Keratinocyte (primary cell): Measurements from ENCODE around the gene YTHDC1. TPM values are rescaled to one million over a fixed set of nuclear protein-coding genes. Genes with fewer than 3 reads are reported as not detected.

Source experiments
- DNase-seq: peaks from one replicate; pipeline ENCODE4 v3.0.0-alpha.2; 2011; ENCODE audit warnings: low read depth, missing footprints, low spot score
- FAIRE-seq: peaks from 2 replicates; lab custom pipeline; 2011; peaks lifted over from hg19 to GRCh38; lab: Jason Lieb, UNC
- H2AFZ ChIP-seq: 2 replicates; pipeline ENCODE4 v1.6.0; 2012; ENCODE audit warnings: low read length, control low read depth, inconsistent platforms; ENCODE audit not compliant: control insufficient read depth
- H3K27ac ChIP-seq: 2 replicates; pipeline ENCODE4 v1.5.1; 2011; ENCODE audit warnings: low read length; ENCODE audit not compliant: control insufficient read depth, insufficient read depth
- H3K27me3 ChIP-seq: 3 replicates; pipeline ENCODE4 v1.6.0; 2011; ENCODE audit warnings: low read length; ENCODE audit not compliant: control insufficient read depth, insufficient read depth; ENCODE audit errors: extremely low read depth
- H3K36me3 ChIP-seq, 2 experiments: 2 replicates in 1 of 2; 3 replicates in 1 of 2; pipeline ENCODE4 v1.5.1; 2011; ENCODE audit warnings: low read length in 2 of 2, mild to moderate bottlenecking in 1 of 2; ENCODE audit not compliant: control insufficient read depth in 2 of 2, insufficient read depth in 2 of 2; ENCODE audit errors: extremely low read depth in 1 of 2
- H3K4me1 ChIP-seq: 3 replicates; pipeline ENCODE4 v1.5.1; 2011; ENCODE audit warnings: low read length; ENCODE audit not compliant: control insufficient read depth, insufficient read depth; ENCODE audit errors: extremely low read depth
- H3K4me2 ChIP-seq: 3 replicates; pipeline ENCODE4 v1.6.0; 2011; ENCODE audit warnings: low read depth, low read length; ENCODE audit not compliant: control insufficient read depth, insufficient read depth; ENCODE audit errors: extremely low read depth
- H3K4me3 ChIP-seq, 3 experiments: fragments of 200-600 bp in 1 of 3; sonication (generic) in 1 of 3; 2 replicates in 2 of 3; 3 replicates in 1 of 3; pipeline ENCODE4 v1.5.1; 2011 to 2016; ENCODE audit warnings: low read length in 3 of 3, mild to moderate bottlenecking in 3 of 3, control low read depth in 2 of 3, inconsistent platforms in 1 of 3, low read depth in 1 of 3, mixed read lengths in 1 of 3, mixed run types in 1 of 3, moderate library complexity in 1 of 3; ENCODE audit not compliant: control insufficient read depth in 2 of 3, insufficient read depth in 2 of 3; ENCODE audit errors: extremely low read depth in 1 of 3
- H3K79me2 ChIP-seq: 2 replicates; pipeline ENCODE4 v1.6.0; 2012; ENCODE audit warnings: low read length; ENCODE audit not compliant: control insufficient read depth, insufficient read depth
- H3K9ac ChIP-seq: 3 replicates; pipeline ENCODE4 v1.6.0; 2011; ENCODE audit warnings: low read length; ENCODE audit not compliant: control insufficient read depth, insufficient read depth; ENCODE audit errors: extremely low read depth
- H3K9me1 ChIP-seq: 3 replicates; pipeline ENCODE4 v1.6.0; 2011; ENCODE audit warnings: low read length; ENCODE audit not compliant: control insufficient read depth, insufficient read depth; ENCODE audit errors: extremely low read depth
- H3K9me3 ChIP-seq: 2 replicates; pipeline ENCODE4 v1.5.1; 2012; ENCODE audit warnings: low read depth, low read length; ENCODE audit not compliant: control insufficient read depth
- H4K20me1 ChIP-seq: 3 replicates; pipeline ENCODE4 v1.6.0; 2011; ENCODE audit warnings: low read length; ENCODE audit not compliant: control insufficient read depth, insufficient read depth; ENCODE audit errors: extremely low read depth
- EZH2 ChIP-seq: IDR thresholded peaks from one replicate; pipeline ENCODE4 v1.6.1; 2012; ENCODE audit warnings: inconsistent platforms, mild to moderate bottlenecking, low read length, moderate library complexity
- dilution Hi-C: fragments of 300-500 bp; cut with MboI; formaldehyde crosslinking; loops from one replicate; pipeline ENCODE4 v1.7.0; 2020; ENCODE audit warnings: low sequenced_read_pairs; ENCODE audit not compliant: extremely low pct_ligation_motif_present
- polyA minus RNA-seq, 3 experiments: library from RNA; depleted of rRNA, polyadenylated mRNA; stranded (reverse); fragments of >200 nt; gene quantifications; 1 replicate in 1 of 3; 2 replicates in 1 of 3; 3 replicates in 1 of 3; pipeline ENCODE4 v1.2.3, GENCODE V29; 2011
- polyA plus RNA-seq, 5 experiments: library from polyadenylated mRNA; depleted of rRNA in 3 of 5; stranded (reverse) in 3 of 5; stranded (forward) in 1 of 5; unstranded in 1 of 5; fragments of >200 nt; gene quantifications; 1 replicate in 1 of 5; 2 replicates in 3 of 5; 3 replicates in 1 of 5; pipeline versions ENCODE4 v1.2.1 to v1.2.3, GENCODE V29; 2011 to 2012; ENCODE audit warnings: missing spikeins in 2 of 5, low read depth in 1 of 5, low replicate concordance in 1 of 5
- TF ChIP-seq, protein P1 (sequence below), 3 experiments: IDR thresholded peaks in 1 of 3; conservative IDR thresholded peaks in 1 of 3; optimal IDR thresholded peaks in 1 of 3; 2 replicates in 2 of 3; 3 replicates in 1 of 3; pipeline versions ENCODE3 to v1.5.1; 2011; ENCODE audit warnings: low read length in 3 of 3, mild to moderate bottlenecking in 3 of 3, moderate library complexity in 2 of 3, control low read depth in 1 of 3, inconsistent platforms in 1 of 3; ENCODE audit not compliant: insufficient read depth in 2 of 3; ENCODE audit errors: extremely low read depth in 1 of 3

The YTHDC1 gene
- polyA plus RNA-seq = 39.1 to 74.2 TPM (median 43.8 TPM) in 3 replicates
- polyA plus RNA-seq (2011; ENCODE audit: low read depth) = 180 TPM
- 30.8 and 45.4 TPM in 2 replicates for polyA plus RNA-seq (2011; cell fraction: cytosol; rRNA removed)
- 103 and 139 TPM in 2 replicates for polyA plus RNA-seq (2011; cell fraction: nucleus; rRNA removed)
- 49.7 and 83.7 TPM in 2 replicates for polyA plus RNA-seq (2012; ENCODE audit: low replicate concordance)
- polyA minus RNA-seq = 23.9 to 59.1 TPM (median 29.9 TPM) in 3 replicates
- 16.5 TPM for polyA minus RNA-seq (2011; cell fraction: cytosol; rRNA and poly(A)+ RNA removed)
- 50.0 and 81.9 TPM in 2 replicates for polyA minus RNA-seq (2011; cell fraction: nucleus; rRNA and poly(A)+ RNA removed)

DNA sequence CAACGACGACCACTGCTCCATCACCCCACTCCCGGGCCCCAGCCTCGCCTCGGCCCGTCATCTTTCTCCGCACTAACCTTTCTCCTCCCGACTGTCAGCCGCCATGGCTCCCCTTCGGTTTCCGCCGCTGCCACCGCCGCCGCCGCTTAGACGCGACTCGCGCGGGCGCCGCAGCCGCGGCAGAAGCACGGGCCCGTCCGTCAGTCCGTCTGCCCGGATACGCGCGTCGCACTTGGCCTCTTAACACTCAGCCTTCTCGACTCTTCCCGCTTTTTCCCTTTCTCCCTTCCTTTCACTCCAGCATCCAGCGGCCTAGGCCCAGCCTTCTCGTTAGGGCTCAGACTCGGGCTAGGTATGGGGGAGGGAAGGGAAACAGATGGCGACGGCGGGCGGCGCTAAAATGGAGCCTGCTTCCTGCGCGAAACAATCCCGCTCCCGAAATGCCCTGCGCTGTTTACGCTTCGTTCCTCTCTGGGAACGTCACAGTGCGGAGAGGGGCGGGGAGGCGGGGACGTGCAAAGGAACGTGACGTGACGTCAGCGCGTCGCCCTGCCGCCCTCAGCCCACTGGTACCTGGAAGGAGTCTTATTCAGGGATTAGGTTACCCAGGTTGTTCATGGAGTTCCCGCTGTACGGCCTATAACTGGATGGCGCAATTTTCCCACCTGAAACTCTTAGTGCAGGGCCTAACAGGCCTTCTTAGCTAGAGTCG is at the start of gene YTHDC1:
Gene YTHDC1, minus strand, starts transcription at position 442 of the 712 bp plus-strand sequence. Its CDS starts 337 bp downstream, at position 105.
- peak within 1 kb of the TSS; percentile 80 for H2AFZ ChIP-seq
- peak; percentile 58 for DNase-seq
- H3K36me3 ChIP-seq = peaks cover 1 to 8% of the 10 kb centered on the region in 2 experiments
- H3K9me1 ChIP-seq = peaks cover under 1% of the 10 kb centered on the region
- H3K4me3 ChIP-seq = peak within 1 kb of the TSS; percentile 92 to 98 (median 97)
- TF ChIP-seq EZH2 = no peak
- TF ChIP-seq, protein P1, sequence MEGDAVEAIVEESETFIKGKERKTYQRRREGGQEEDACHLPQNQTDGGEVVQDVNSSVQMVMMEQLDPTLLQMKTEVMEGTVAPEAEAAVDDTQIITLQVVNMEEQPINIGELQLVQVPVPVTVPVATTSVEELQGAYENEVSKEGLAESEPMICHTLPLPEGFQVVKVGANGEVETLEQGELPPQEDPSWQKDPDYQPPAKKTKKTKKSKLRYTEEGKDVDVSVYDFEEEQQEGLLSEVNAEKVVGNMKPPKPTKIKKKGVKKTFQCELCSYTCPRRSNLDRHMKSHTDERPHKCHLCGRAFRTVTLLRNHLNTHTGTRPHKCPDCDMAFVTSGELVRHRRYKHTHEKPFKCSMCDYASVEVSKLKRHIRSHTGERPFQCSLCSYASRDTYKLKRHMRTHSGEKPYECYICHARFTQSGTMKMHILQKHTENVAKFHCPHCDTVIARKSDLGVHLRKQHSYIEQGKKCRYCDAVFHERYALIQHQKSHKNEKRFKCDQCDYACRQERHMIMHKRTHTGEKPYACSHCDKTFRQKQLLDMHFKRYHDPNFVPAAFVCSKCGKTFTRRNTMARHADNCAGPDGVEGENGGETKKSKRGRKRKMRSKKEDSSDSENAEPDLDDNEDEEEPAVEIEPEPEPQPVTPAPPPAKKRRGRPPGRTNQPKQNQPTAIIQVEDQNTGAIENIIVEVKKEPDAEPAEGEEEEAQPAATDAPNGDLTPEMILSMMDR (optimal IDR thresholded peaks at IDR 0.05 in 1 of 3, IDR thresholded peaks at IDR 0.05 in 1 of 3, conservative IDR thresholded peaks at IDR 0.05 in 1 of 3; ENCODE audit: extremely low read depth in 1 of 3, insufficient read depth in 2 of 3, low read length in 3 of 3) = peak in 1 of 3 experiments; percentile 1
- peak within 1 kb of the TSS; percentile 97 for H3K27ac ChIP-seq
- H3K4me2 ChIP-seq = peak within 1 kb of the TSS; percentile 82
- H3K4me1 ChIP-seq = peaks cover 20% of the 10 kb centered on the region
- H4K20me1 ChIP-seq = peaks cover 6% of the 10 kb centered on the region
- H3K27me3 ChIP-seq = no peaks in the 10 kb centered on the region
- no peaks in the 10 kb centered on the region for H3K9me3 ChIP-seq
- peak within 1 kb of the TSS; percentile 99 for H3K9ac ChIP-seq
- dilution Hi-C loops = no loop called here
- peaks cover 50% of the 10 kb centered on the region for H3K79me2 ChIP-seq
- peak; percentile 94 for FAIRE-seq

DNA sequence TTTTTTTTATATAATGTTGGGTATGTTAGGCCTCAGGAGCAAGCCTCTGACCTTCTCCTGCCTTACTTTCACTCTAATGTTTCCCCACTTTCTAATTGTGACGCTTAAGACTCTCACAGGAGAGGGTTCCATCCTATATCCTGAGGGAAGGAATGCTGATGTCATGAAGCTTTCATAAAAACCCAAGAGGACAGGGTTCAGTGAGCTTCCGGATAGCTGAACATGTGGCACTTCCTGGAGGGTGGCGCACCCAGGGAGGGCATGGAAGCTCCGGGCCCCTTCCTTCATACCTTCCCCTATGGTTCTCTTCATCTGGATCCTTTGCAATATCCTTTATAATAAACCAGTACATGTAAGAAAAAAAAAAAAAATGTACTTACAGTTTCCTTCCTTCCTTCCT is 49.4 kb upstream of the YTHDC1 start:
- Histone ChIP-seq H3K4me1 (no peaks in the 10 kb centered on the region), H3K79me2 (no peaks in the 10 kb centered on the region), H3K4me3 (no peak overlapping the region), H3K9ac (no peak overlapping the region), H3K27ac (no peak overlapping the region), H3K9me3 (no peaks in the 10 kb centered on the region), H2AFZ (no peak overlapping the region), H4K20me1 (no peaks in the 10 kb centered on the region), H3K27me3 (no peaks in the 10 kb centered on the region), H3K9me1 (no peaks in the 10 kb centered on the region), H3K4me2 (no peak overlapping the region), H3K36me3 (no peaks in the 10 kb centered on the region)
- DNase-seq (no peak), FAIRE-seq (no peak)
- dilution Hi-C loops = no loop called here
- TF ChIP-seq EZH2 = no peak
- TF ChIP-seq, protein P1 (optimal IDR thresholded peaks at IDR 0.05 in 1 of 3, IDR thresholded peaks at IDR 0.05 in 1 of 3, conservative IDR thresholded peaks at IDR 0.05 in 1 of 3; ENCODE audit: extremely low read depth in 1 of 3, insufficient read depth in 2 of 3, low read length in 3 of 3) = no peak
